Endometrial microvascular endothelial cells (primary cell): Measurements from ENCODE around the gene USP16. TPM values are rescaled to one million over a fixed set of nuclear protein-coding genes. Genes with fewer than 3 reads are reported as not detected.

Experiments
- in situ Hi-C: cut with HindIII; loops from 2 replicates; pipeline ENCODE4 v1.10.0; 2017; ENCODE audit warnings: low sequenced_read_pairs, low pct_unique_long_range_greater_than_20kb; ENCODE audit errors: inconsistent ontology term
- total RNA-seq: library from RNA; depleted of rRNA; stranded (reverse); fragments of >200 nt; gene quantifications from one replicate; pipeline ENCODE4 v1.2.3, GENCODE V29; 2015; ENCODE audit errors: inconsistent ontology term

Gene USP16
- total RNA-seq, 1 donor from 2014 or later: 20.5 TPM

DNA sequence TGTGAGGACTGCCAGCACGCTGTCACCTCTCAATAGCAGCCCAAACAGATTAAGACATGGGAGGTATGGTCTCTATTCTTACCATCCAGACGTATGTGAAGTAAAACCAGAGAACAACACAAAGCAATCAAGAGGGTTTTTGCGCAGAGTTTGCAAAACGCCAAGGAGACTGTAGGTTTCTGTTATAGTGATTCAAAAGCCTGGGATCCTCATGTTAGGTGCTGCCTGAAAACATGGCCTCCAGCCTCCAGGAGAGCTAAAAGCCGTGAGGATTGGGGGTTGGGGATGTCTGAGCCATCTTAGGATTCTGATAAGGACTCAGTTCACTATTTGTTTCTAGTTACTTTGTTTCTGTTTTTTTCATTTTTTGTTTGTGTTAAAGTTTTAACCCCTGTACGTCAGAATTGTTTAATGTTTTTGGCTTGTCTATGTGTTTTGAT lies 53.2 kb downstream of the USP16 start:
- in situ Hi-C loops: loop anchor here (25.0 kb wide), 1 partner anchor 285 kb away; no protein-coding TSS in a partner anchor

DNA sequence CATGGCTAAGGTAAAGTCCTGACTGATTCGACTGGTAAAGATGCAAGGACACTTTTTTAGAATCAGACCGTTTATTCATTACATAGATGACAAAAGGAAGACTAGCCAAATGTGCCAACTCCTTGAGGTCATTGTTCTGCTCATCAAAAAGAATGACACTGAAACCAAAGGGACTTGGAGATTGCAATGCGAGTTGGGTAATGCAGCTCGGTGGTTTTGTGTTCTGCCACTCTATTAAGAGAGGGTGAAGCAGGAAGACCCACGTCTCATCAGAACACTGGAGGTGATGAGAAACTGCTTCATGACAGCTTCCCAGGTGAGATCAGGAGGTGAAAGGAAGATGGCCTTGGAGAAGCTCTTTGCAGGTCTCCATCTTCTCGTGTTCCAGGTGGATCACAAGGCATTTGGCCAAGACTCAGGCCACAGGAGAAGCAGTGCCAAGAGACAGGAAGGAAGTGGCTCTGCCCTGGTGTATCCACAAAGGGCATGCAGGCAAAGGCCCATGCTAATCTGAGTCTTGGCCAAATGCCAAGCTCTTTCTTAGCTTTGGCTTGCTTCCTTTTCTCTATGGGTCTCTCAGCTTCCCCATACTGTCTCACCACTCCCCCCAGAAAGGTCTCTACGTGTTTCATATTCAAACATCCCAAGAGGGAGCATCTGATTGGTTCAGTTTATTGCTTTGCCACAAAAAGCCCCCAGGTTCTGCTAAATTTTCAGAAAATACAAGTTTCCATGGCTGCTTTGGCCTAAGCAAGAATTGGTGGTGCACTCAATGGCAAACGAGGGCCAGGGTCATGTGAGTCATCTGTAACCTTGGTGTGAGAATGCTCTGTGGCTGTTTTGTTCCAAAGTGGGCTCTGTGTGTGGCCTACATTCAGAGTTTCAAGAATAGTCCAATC lies 54.6 kb downstream of the USP16 start:
- in situ Hi-C loops: loop anchor here (25.0 kb wide), 1 partner anchor 283 kb away; no protein-coding TSS in a partner anchor

DNA sequence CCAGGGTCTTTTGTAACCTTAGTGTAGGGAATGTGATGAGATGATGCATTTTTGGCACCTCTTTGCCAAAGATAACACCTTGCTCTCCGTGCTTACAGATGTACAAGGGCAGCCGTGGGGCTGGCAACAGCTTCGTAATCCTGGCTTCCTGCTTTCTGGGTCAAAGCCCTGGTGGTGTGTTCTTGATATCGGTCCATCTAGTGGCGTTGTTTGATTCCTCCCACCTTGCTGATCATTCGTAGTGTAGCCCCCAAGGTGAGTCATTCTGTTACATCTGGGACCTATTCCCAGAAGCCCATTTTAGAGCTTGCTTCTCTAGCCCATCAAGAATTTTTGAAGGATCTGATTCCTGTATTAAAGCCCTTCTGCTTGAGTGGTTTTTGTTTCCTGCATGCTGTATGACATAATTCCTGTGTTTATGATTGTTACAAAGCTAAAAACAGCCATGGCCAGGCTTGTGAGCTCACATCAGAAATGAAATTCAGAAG lies 56.0 kb downstream of the USP16 start:
- in situ Hi-C loops: loop anchor here (25.0 kb wide), 1 partner anchor 282 kb away; no protein-coding TSS in a partner anchor

DNA sequence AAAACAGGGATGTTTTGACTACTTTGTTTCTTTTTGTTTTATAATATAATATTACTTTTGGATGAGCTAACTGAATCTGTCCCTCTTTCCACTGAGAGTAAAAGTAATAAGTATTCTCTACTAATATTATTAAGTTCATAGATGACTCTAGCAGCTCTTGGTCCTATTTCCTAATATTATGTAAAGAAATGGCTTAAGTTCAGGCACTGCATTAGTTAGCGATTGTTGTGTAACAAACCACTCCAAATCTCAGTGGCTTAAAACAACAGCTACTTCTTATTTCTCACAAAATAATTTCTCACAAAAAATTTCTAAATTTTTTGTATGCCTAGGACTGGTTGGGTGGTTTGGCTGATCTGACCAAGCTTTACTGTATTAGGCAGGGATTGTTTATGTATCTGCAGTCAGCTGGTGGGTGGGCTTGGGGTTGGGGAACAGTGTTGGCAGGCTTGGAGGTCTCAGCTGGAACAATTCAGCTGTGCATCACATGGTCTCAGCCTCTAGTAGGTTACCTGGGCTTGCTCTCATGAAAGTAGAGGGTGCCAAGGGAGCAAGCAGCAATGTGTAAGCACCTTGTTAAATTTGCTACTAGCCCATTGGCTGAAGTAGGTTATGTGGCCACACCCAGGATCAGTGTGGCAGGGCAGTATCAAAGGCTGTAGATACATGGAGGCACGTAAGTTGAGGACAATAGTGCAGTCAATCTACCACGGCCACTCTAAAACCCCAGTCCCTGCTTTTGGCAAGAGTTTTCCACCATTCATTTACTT lies 57.8 kb downstream of the USP16 start:
- in situ Hi-C loops: loop anchor here (25.0 kb wide), 1 partner anchor 280 kb away; no protein-coding TSS in a partner anchor

DNA sequence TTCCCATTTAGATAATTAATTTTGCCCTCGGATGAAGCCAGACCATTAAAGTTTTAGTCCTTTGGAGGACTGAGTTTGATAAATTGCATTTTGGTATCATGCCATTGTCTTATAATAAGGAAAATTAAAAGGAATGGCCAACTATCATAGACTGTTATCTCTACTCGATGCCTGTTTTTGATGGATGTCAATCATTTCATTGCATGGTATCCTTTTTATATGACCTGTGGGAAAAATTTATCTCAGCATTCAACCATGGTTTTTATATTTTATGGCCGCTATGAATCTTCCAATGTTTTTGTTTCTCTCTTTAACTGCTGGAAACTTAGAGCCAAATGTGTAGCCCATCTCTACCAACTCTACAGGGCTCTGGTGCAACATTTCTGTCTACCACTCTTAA lies 58.8 kb downstream of the USP16 start:
- in situ Hi-C loops: loop anchor here (25.0 kb wide), 1 partner anchor 279 kb away; no protein-coding TSS in a partner anchor

DNA sequence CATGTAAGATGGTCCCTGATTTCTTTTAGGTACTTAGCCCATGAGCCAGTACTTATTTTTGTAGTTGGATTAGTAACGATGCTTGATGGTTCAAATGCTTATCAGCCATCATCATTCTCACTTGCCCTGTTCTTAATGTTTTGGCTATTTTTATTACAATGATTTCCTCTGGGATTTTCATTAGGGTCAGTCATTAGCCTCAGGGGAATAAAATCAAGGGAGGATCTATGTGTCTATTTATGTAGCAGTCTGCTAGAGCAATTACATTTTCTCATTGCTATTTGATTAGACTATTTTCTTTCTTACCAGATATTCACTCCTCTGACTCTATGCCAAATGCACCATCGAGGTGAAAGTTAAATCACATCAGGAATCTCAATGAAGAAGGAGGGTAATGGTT lies 59.9 kb downstream of the USP16 start:
- in situ Hi-C loops: loop anchor here (25.0 kb wide), 1 partner anchor 278 kb away; no protein-coding TSS in a partner anchor

DNA sequence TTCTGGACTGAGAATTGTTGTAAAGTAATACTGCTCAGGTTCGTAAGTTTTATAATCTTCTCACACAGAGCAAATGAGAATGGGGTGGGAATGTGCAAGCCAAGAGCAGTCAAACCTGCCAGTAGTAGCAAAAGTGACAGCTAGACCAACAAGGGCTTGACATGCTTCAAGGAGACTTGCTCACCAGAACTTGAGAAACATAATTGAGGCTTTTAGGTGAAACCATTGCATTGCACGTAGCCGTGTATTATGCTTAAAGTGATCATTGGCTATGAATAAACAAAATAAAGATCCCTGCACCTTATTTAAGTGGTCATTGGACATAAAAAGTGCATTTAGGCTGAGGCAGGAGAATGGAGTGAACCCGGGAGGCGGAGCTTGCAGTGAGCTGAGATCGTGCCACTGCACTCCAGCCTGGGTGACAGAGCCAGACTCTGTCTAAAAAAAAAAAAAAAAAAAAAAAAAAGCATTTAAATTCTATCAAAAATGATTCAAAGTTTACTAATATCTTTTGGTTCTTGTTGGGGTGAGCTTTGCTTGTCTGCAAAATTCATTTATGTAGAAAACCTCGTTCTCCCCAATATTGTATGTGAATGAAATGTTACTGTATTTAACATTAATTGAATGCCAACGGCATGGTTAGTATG lies 60.8 kb downstream of the USP16 start:
- in situ Hi-C loops: loop anchor here (25.0 kb wide), 1 partner anchor 277 kb away; no protein-coding TSS in a partner anchor

DNA sequence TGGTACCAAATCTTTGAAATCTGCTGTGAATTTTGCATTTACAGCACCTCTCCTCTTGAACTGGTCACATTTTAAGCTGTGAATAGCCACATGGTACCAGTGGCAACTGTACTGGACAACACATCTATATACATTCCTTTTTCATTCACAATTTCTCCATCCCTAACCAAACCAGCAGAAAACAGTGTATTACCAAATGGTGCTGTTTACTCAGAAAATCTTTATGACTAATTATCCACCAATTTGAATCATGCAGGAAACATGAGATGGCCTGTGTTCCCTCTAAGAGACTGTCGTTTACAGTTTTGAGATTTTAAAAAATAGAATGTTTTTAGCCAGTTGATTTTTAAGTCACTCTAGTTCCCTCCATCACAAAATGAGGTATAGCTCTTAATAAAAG lies 66.6 kb downstream of the USP16 start:
- in situ Hi-C loops: loop anchor here (25.0 kb wide), 1 partner anchor 271 kb away; no protein-coding TSS in a partner anchor

DNA sequence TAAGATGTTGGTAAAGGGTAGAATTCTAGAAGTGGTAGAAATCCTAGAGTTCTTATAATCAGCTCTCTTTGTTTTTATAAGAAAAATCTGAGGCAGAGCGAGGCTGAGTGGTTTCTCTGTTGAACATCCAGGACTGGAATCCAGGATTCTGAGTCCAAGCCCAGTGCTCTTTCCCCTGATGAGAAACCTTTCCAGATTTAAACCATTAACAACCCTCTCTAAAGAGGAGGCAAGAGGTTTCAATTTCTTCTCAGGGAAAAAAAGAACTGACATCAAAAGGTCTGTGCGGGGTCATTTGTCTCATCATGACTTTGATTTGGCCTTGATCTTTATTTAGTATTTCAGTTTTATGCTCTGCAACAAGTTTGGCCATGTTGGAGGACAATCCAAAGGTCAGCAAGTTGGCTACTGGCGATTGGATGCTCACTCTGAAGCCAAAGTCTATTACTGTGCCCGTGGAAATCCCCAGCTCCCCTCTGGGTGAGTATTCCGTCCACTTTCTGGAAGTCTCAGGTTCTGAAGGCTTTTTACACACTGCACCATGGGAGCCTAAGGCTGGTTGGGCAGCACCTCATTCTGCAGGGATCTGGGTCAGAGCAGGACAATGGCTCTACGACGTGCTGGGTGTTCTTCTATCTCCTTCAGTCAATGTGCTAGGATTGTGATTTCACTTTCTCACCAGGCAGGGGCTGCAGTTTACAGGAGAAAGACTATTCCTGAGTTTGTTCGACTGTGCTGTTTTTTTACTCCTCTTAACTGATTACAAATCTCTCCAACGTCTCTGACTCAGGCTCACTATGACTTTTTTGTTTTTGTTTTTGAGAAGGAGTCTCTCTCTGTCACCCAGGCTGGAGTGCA lies 67.9 kb downstream of the USP16 start:
- in situ Hi-C loops: loop anchor here (25.0 kb wide), 1 partner anchor 270 kb away; no protein-coding TSS in a partner anchor

DNA sequence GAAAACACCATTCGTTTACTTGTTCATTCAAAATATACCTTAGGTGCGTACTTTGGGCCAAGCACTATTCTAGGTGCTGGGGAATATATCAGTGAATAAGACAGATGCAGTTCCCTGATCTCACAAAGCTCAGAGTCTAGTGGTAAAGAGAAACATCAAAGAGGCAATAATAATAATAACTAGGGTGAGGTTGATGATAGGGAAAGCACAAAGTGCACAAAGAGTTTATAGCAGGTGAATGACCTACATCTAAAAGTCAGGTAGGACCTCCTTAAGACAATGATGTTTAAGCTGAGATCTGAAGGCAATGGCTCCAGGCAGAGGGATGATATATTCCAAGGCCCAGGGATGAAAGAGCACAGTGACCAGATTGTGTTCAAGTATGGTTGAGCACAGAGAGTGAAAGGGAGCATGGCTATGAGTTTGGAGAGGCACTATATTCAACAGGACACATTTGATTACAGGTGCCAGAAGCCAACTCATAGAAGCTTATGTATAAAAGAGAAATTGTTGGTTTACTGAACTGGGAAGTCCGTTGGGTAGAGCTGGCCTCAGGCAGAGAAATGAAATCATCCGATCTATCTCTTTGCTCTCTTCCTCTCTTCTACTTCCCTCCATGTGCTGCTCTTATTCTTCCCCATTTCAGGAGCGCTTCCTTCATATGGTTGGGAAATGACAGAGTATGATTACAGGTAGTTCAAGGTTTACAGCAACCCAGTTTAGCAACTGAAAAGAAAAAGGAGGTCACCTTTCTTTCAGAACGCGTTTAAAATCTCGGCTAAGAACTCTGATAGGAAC lies 71.9 kb downstream of the USP16 start:
- in situ Hi-C loops: loop anchor here (25.0 kb wide), 1 partner anchor 266 kb away; no protein-coding TSS in a partner anchor

DNA sequence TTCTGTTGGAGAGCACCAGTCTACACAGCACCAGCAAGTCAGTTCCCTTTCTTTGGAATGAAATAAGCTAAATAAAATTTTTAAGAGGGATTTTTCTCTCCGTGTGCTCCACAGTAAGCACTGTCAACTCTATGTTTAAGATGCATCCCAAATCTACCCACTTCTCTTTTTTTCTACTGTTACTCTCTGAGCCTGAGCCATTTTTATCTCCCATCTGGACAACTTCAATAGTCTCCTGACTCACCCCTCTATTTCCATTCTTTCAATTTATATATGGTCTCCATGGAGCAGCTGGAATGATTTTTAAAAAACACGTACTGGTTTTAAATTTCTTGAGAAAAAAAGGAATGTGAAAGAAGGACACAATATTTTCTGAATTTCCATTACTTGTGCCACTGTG lies 73.7 kb downstream of the USP16 start:
- in situ Hi-C loops: loop anchor here (25.0 kb wide), 1 partner anchor 264 kb away; no protein-coding TSS in a partner anchor

DNA sequence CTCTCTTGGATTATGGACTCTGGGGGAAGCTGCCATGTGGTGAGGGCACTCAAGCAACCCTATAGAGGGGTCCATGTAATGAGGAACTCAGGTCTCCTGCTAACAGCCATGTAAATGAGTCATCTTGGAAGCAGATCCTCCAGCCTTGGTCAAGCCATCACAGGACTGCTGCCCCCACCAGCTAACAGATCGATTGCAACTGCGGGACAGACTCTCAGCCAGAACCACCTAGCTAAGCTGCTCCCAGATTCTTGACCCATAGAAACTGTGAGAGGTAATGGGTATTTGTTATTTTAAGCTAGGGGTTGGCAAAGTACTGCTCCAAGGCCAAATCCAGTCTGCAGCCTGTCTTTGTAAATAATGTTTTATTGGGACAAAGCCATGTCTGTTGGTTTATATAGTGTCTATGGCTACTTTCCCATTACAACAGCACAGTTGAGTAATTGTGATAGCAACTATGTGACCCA lies 78.4 kb downstream of the USP16 start:
- in situ Hi-C loops: no loop called here

Other genes starting within 250 kb of the USP16 start
- 25.6 TPM for gene LTN1, start 31.8 kb upstream of the USP16 start, total RNA-seq
- gene RWDD2B, start 5.3 kb upstream of the USP16 start, total RNA-seq: 17.2 TPM
- gene CCT8, start 49.0 kb downstream of the USP16 start, total RNA-seq: 268 TPM
- 6.8 TPM for gene MAP3K7CL, start 106.0 kb downstream of the USP16 start, total RNA-seq